Neural progenitor cell (in vitro differentiated cells): ENCODE data around the gene KATNAL1. TPM values are rescaled to one million over a fixed set of nuclear protein-coding genes. Genes with fewer than 3 reads are reported as not detected.

Source experiments
- DNase-seq: peaks from one replicate; pipeline ENCODE4 v3.0.0-alpha.2; 2016; ENCODE audit warnings: low spot score
- H2AFZ ChIP-seq: fragments of 200-600 bp; sonication (generic); replicated peaks from 2 replicates; pipeline ENCODE4 v1.6.1; 2016; ENCODE audit warnings: antibody characterized with exemption
- H3F3A ChIP-seq: fragments of 200-600 bp; sonication (generic); 2 replicates; pipeline ENCODE4 v1.6.1; 2016; ENCODE audit warnings: antibody characterized with exemption, low read depth
- H3K27ac ChIP-seq: fragments of 200-600 bp; sonication (generic); 2 replicates; pipeline ENCODE4 v1.5.1; 2016; ENCODE audit warnings: mild to moderate bottlenecking
- H3K27me3 ChIP-seq: fragments of 200-600 bp; sonication (generic); 2 replicates; pipeline ENCODE4 v1.6.1; 2016; ENCODE audit warnings: mild to moderate bottlenecking, moderate library complexity
- H3K36me3 ChIP-seq: fragments of 200-600 bp; sonication (generic); 2 replicates; pipeline ENCODE4 v1.5.1; 2016
- H3K4me1 ChIP-seq: fragments of 200-600 bp; sonication (generic); 2 replicates; pipeline ENCODE4 v1.6.1; 2016; ENCODE audit warnings: mixed run types
- H3K4me2 ChIP-seq: fragments of 200-600 bp; sonication (generic); 2 replicates; pipeline ENCODE4 v1.6.1; 2016
- H3K4me3 ChIP-seq: fragments of 200-600 bp; sonication (generic); 2 replicates; pipeline ENCODE4 v1.5.1; 2016
- H3K79me2 ChIP-seq: fragments of 200-600 bp; sonication (generic); 2 replicates; pipeline ENCODE4 v1.6.1; 2016; ENCODE audit warnings: low read depth
- H3K9ac ChIP-seq: fragments of 200-600 bp; sonication (generic); 2 replicates; pipeline ENCODE4 v1.6.1; 2016
- H3K9me3 ChIP-seq: fragments of 200-600 bp; sonication (generic); 2 replicates; pipeline ENCODE4 v1.5.1; 2016; ENCODE audit warnings: low read depth
- H4K20me1 ChIP-seq: fragments of 200-600 bp; sonication (generic); 2 replicates; pipeline ENCODE4 v1.6.1; 2016; ENCODE audit warnings: low read depth
- H3K27ac Mint-ChIP-seq: 3 replicates; pipeline ENCODE4 v1.8.0; 2021; ENCODE audit warnings: mixed read lengths
- H3K27me3 Mint-ChIP-seq: 2 replicates; pipeline ENCODE4 v1.8.0; 2022; ENCODE audit warnings: low read depth, mild to moderate bottlenecking, inconsistent platforms, moderate library complexity, mixed read lengths; ENCODE audit not compliant: insufficient read depth
- H3K36me3 Mint-ChIP-seq: 3 replicates; pipeline ENCODE4 v1.8.0; 2021; ENCODE audit warnings: mixed read lengths
- H3K4me1 Mint-ChIP-seq: 3 replicates; pipeline ENCODE4 v1.8.0; 2021; ENCODE audit warnings: mixed read lengths
- H3K4me3 Mint-ChIP-seq: 3 replicates; pipeline ENCODE4 v1.8.0; 2021; ENCODE audit warnings: mild to moderate bottlenecking, moderate library complexity, mixed read lengths
- H3K9me3 Mint-ChIP-seq: 3 replicates; pipeline ENCODE4 v1.8.0; 2020; ENCODE audit warnings: mixed read lengths
- CTCF ChIP-seq: fragments of 200-600 bp; sonication (generic); IDR thresholded peaks from 2 replicates; pipeline ENCODE4 v1.5.1; 2017; ENCODE audit warnings: antibody characterized with exemption, mild to moderate bottlenecking
- EZH2 ChIP-seq: fragments of 200-600 bp; sonication (generic); IDR thresholded peaks from 2 replicates; pipeline ENCODE4 v1.6.1; 2017; ENCODE audit warnings: antibody characterized with exemption, mild to moderate bottlenecking, moderate library complexity
- EZH2phosphoT487 ChIP-seq: fragments of 200-600 bp; sonication (generic); IDR thresholded peaks from 2 replicates; pipeline ENCODE4 v1.6.1; 2017; ENCODE audit warnings: antibody characterized with exemption
- total RNA-seq: library from RNA; depleted of rRNA; stranded (reverse); fragments of >200 nt; gene quantifications from 2 replicates; pipeline ENCODE4 v1.2.3, GENCODE V29; 2015; ENCODE audit warnings: low replicate concordance

Gene KATNAL1
- total RNA-seq, 1 donor from 2014 or later: 33.6 TPM

GRCh38 chr13:30222254-30222653 is 85.1 kb downstream of the KATNAL1 start:
- no peak overlapping the region for H3K4me2 ChIP-seq
- peaks cover 55% of the 10 kb centered on the region for H3K36me3 Mint-ChIP-seq
- no peaks in the 10 kb centered on the region for H3K27me3 Mint-ChIP-seq
- no peaks in the 10 kb centered on the region for H3K27me3 ChIP-seq
- H3K27ac Mint-ChIP-seq: no peak overlapping the region
- no peaks in the 10 kb centered on the region for H3K79me2 ChIP-seq
- H3K4me1 ChIP-seq: no peaks in the 10 kb centered on the region
- no peak overlapping the region for H3K4me3 ChIP-seq
- H3K36me3 ChIP-seq: peaks cover 14% of the 10 kb centered on the region
- no peak for TF ChIP-seq CTCF
- TF ChIP-seq EZH2phosphoT487: no peak
- H3K4me3 Mint-ChIP-seq: no peak overlapping the region
- no peaks in the 10 kb centered on the region for H4K20me1 ChIP-seq
- H3K9me3 Mint-ChIP-seq: peaks cover 23% of the 10 kb centered on the region
- no peaks in the 10 kb centered on the region for H3K9me3 ChIP-seq
- H3K4me1 Mint-ChIP-seq: no peaks in the 10 kb centered on the region
- no peak overlapping the region for H3K27ac ChIP-seq
- H2AFZ ChIP-seq: no peak overlapping the region
- DNase-seq: no peak
- no peaks in the 10 kb centered on the region for H3F3A ChIP-seq
- no peak overlapping the region for H3K9ac ChIP-seq

GRCh38 chr13:30216111-30216510 is 91.2 kb downstream of the KATNAL1 start:
- Mint-ChIP-seq H3K36me3 (peaks cover 36% of the 10 kb centered on the region), H3K4me1 (no peaks in the 10 kb centered on the region), H3K27me3 (no peaks in the 10 kb centered on the region), H3K4me3 (no peak overlapping the region), H3K9me3 (peaks cover 7% of the 10 kb centered on the region), H3K27ac (no peak overlapping the region)
- no peaks in the 10 kb centered on the region for H3K4me1 ChIP-seq
- no peaks in the 10 kb centered on the region for H3K27me3 ChIP-seq
- H3K9me3 ChIP-seq: no peaks in the 10 kb centered on the region
- H2AFZ ChIP-seq: no peak overlapping the region
- no peaks in the 10 kb centered on the region for H4K20me1 ChIP-seq
- TF ChIP-seq EZH2 (no peak), CTCF (no peak), EZH2phosphoT487 (no peak)
- H3K4me2 ChIP-seq: no peak overlapping the region
- no peak overlapping the region for H3K27ac ChIP-seq
- H3F3A ChIP-seq: no peaks in the 10 kb centered on the region
- no peak overlapping the region for H3K9ac ChIP-seq
- DNase-seq: no peak
- no peak overlapping the region for H3K4me3 ChIP-seq
- H3K79me2 ChIP-seq: no peaks in the 10 kb centered on the region
- no peaks in the 10 kb centered on the region for H3K36me3 ChIP-seq

GRCh38 chr13:30212256-30212655 is 95.1 kb downstream of the KATNAL1 start:
- Histone ChIP-seq H3K36me3 (no peaks in the 10 kb centered on the region), H3K27me3 (no peaks in the 10 kb centered on the region), H3K79me2 (no peaks in the 10 kb centered on the region), H3K4me2 (no peak overlapping the region), H4K20me1 (no peaks in the 10 kb centered on the region), H3K9me3 (no peaks in the 10 kb centered on the region), H3K9ac (no peak overlapping the region), H3K4me3 (no peak overlapping the region), H2AFZ (no peak overlapping the region), H3K4me1 (no peaks in the 10 kb centered on the region), H3F3A (no peaks in the 10 kb centered on the region), H3K27ac (no peak overlapping the region)
- Mint-ChIP-seq H3K9me3 (peaks cover 5% of the 10 kb centered on the region), H3K4me3 (no peak overlapping the region), H3K4me1 (no peaks in the 10 kb centered on the region), H3K27ac (no peak overlapping the region), H3K36me3 (peaks cover 36% of the 10 kb centered on the region), H3K27me3 (peaks cover 2% of the 10 kb centered on the region)
- no peak for DNase-seq
- TF ChIP-seq EZH2phosphoT487: no peak
- TF ChIP-seq EZH2: no peak
- TF ChIP-seq CTCF: no peak

GRCh38 chr13:30211745-30212144 is 95.6 kb downstream of the KATNAL1 start:
- H3F3A ChIP-seq: no peaks in the 10 kb centered on the region
- no peak overlapping the region for H3K4me3 ChIP-seq
- no peaks in the 10 kb centered on the region for H3K79me2 ChIP-seq
- H3K36me3 Mint-ChIP-seq: peaks cover 33% of the 10 kb centered on the region
- H3K4me3 Mint-ChIP-seq: no peak overlapping the region
- H4K20me1 ChIP-seq: no peaks in the 10 kb centered on the region
- no peaks in the 10 kb centered on the region for H3K9me3 ChIP-seq
- no peaks in the 10 kb centered on the region for H3K36me3 ChIP-seq
- no peak for DNase-seq
- H3K9ac ChIP-seq: no peak overlapping the region
- H3K4me1 Mint-ChIP-seq: no peaks in the 10 kb centered on the region
- no peaks in the 10 kb centered on the region for H3K27me3 ChIP-seq
- H3K27ac Mint-ChIP-seq: no peak overlapping the region
- H3K4me1 ChIP-seq: no peaks in the 10 kb centered on the region
- H3K9me3 Mint-ChIP-seq: peaks cover 5% of the 10 kb centered on the region
- no peak overlapping the region for H2AFZ ChIP-seq
- no peak for TF ChIP-seq CTCF
- TF ChIP-seq EZH2: no peak
- TF ChIP-seq EZH2phosphoT487: no peak
- H3K4me2 ChIP-seq: no peak overlapping the region
- H3K27me3 Mint-ChIP-seq: peaks cover 2% of the 10 kb centered on the region
- H3K27ac ChIP-seq: no peak overlapping the region
